GM23338 (cell line): ENCODE data around the gene RBFOX1. TPM values are rescaled to one million over a fixed set of nuclear protein-coding genes. Genes with fewer than 3 reads are reported as not detected.

Experiments used
- ATAC-seq: fragments of 200-7000 bp; cut with Tn5 transposase; 3 replicates; pipeline ENCODE4 v1.9.1; 2020
- DNase-seq: peaks from one replicate; pipeline ENCODE4 v3.0.0-alpha.2; 2015; ENCODE audit warnings: low spot score
- H2AFZ ChIP-seq: fragments of 200-600 bp; sonication (generic); 2 replicates; pipeline ENCODE4 v1.8.0; 2016; ENCODE audit warnings: antibody characterized with exemption, mild to moderate bottlenecking, moderate library complexity
- H3F3A ChIP-seq: fragments of 200-600 bp; sonication (generic); replicated peaks from 2 replicates; pipeline ENCODE4 v1.8.0; 2017; ENCODE audit warnings: antibody characterized with exemption, mixed run types, low read depth
- H3K27ac ChIP-seq: fragments of 200-600 bp; sonication (generic); 2 replicates; pipeline ENCODE4 v1.6.1; 2016; ENCODE audit warnings: low read depth
- H3K27me3 ChIP-seq: fragments of 200-600 bp; sonication (generic); 2 replicates; pipeline ENCODE4 v1.8.0; 2016; ENCODE audit warnings: mild to moderate bottlenecking, mixed run types, moderate library complexity; ENCODE audit not compliant: insufficient read depth
- H3K36me3 ChIP-seq: fragments of 200-600 bp; sonication (generic); 2 replicates; pipeline ENCODE4 v1.8.0; 2016; ENCODE audit warnings: mild to moderate bottlenecking; ENCODE audit not compliant: insufficient read depth
- H3K4me1 ChIP-seq: fragments of 200-600 bp; sonication (generic); 2 replicates; pipeline ENCODE4 v1.8.0; 2016; ENCODE audit warnings: mild to moderate bottlenecking, moderate library complexity; ENCODE audit not compliant: insufficient read depth
- H3K4me2 ChIP-seq: fragments of 200-600 bp; sonication (generic); 2 replicates; pipeline ENCODE4 v1.7.1; 2017; ENCODE audit warnings: mixed run types
- H3K4me3 ChIP-seq: fragments of 200-600 bp; sonication (generic); 2 replicates; pipeline ENCODE4 v1.6.1; 2016; ENCODE audit warnings: mixed run types
- H3K79me2 ChIP-seq: fragments of 200-600 bp; sonication (generic); replicated peaks from 2 replicates; pipeline ENCODE4 v1.8.0; 2017; ENCODE audit warnings: mild to moderate bottlenecking; ENCODE audit not compliant: insufficient read depth
- H3K9me2 ChIP-seq: fragments of 200-600 bp; sonication (generic); 2 replicates; pipeline ENCODE4 v1.8.0; 2017; ENCODE audit not compliant: insufficient read depth
- H4K20me1 ChIP-seq: fragments of 200-600 bp; sonication (generic); replicated peaks from 2 replicates; pipeline ENCODE4 v1.8.0; 2017; ENCODE audit warnings: mild to moderate bottlenecking; ENCODE audit not compliant: insufficient read depth
- H3K27ac Mint-ChIP-seq: 2 replicates; pipeline ENCODE4 v1.8.0; 2020; ENCODE audit warnings: inconsistent platforms, mild to moderate bottlenecking, moderate library complexity, mixed read lengths
- H3K27me3 Mint-ChIP-seq: 3 replicates; pipeline ENCODE4 v1.8.0; 2022; ENCODE audit warnings: low read depth, mild to moderate bottlenecking, moderate library complexity, mixed read lengths, inconsistent platforms; ENCODE audit not compliant: insufficient read depth, poor library complexity
- H3K36me3 Mint-ChIP-seq: 3 replicates; pipeline ENCODE4 v1.8.0; 2021; ENCODE audit warnings: low read depth, mild to moderate bottlenecking, inconsistent platforms, moderate library complexity, mixed read lengths
- H3K4me1 Mint-ChIP-seq: 3 replicates; pipeline ENCODE4 v1.8.0; 2020; ENCODE audit warnings: mild to moderate bottlenecking, inconsistent platforms, mixed read lengths
- H3K4me3 Mint-ChIP-seq: 3 replicates; pipeline ENCODE4 v1.8.0; 2021; ENCODE audit warnings: moderate library complexity, mild to moderate bottlenecking, inconsistent platforms, mixed read lengths
- H3K9me3 Mint-ChIP-seq: 3 replicates; pipeline ENCODE4 v1.8.0; 2020; ENCODE audit warnings: moderate library complexity, mild to moderate bottlenecking, inconsistent platforms, mixed read lengths
- CREB1 ChIP-seq: fragments of 250-450 bp; sonication (Bioruptor Pico); IDR thresholded peaks from 2 replicates; pipeline ENCODE4 v1.5.0; 2020; ENCODE audit warnings: low read depth, mild to moderate bottlenecking, moderate library complexity
- EZH2 ChIP-seq: fragments of 200-600 bp; sonication (generic); IDR thresholded peaks from one replicate; pipeline ENCODE4 v1.8.0; 2017; ENCODE audit warnings: antibody characterized with exemption, mild to moderate bottlenecking, low read depth; ENCODE audit not compliant: unreplicated experiment
- EZH2phosphoT487 ChIP-seq: fragments of 200-600 bp; sonication (generic); IDR thresholded peaks from one replicate; pipeline ENCODE4 v1.8.1; 2018; ENCODE audit warnings: antibody characterized with exemption; ENCODE audit not compliant: unreplicated experiment
- JUNB ChIP-seq: IDR thresholded peaks from one replicate; pipeline ENCODE4 v1.6.1; 2016; ENCODE audit warnings: antibody characterized with exemption; ENCODE audit not compliant: unreplicated experiment
- NANOG ChIP-seq: IDR thresholded peaks from 2 replicates; pipeline ENCODE4 v1.6.1; 2016; ENCODE audit warnings: antibody characterized with exemption, borderline replicate concordance
- POLR2AphosphoS5 ChIP-seq: IDR thresholded peaks from 2 replicates; pipeline ENCODE4 v1.6.1; 2016; ENCODE audit warnings: antibody characterized with exemption, low read depth
- STAT1 ChIP-seq: IDR thresholded peaks from one replicate; pipeline ENCODE4 v1.6.1; 2016; ENCODE audit warnings: antibody characterized with exemption; ENCODE audit not compliant: unreplicated experiment
- ZNF114 ChIP-seq: fragments of 250-450 bp; sonication (Bioruptor Pico); IDR thresholded peaks from 2 replicates; pipeline ENCODE4 v1.5.0; 2020; ENCODE audit warnings: mild to moderate bottlenecking, moderate library complexity
- ZNF331 ChIP-seq: fragments of 250-450 bp; sonication (Bioruptor Pico); IDR thresholded peaks from 2 replicates; pipeline ENCODE4 v1.5.0; 2020; ENCODE audit warnings: low read depth, mild to moderate bottlenecking, moderate library complexity
- polyA plus RNA-seq: library from polyadenylated mRNA; unstranded; fragments of >200 nt; fragmentation: Nextera tagmentation; extraction: Ambion mirVana; gene quantifications from 2 replicates; pipeline ENCODE4 v1.2.1, GENCODE V29; 2016
- total RNA-seq: library from RNA; depleted of rRNA; stranded (reverse); fragments of >200 nt; shearing (Covaris generic); gene quantifications from 2 replicates; pipeline ENCODE4 v1.2.3, GENCODE V29; 2014
- TF ChIP-seq, protein P1 (sequence below): fragments of 250-450 bp; sonication (Bioruptor Pico); IDR thresholded peaks from 2 replicates; pipeline ENCODE4 v1.5.0; 2020; ENCODE audit warnings: mild to moderate bottlenecking, moderate library complexity
- TF ChIP-seq, protein P2 (sequence below): IDR thresholded peaks from 2 replicates; pipeline ENCODE4 v1.6.1; 2016; ENCODE audit warnings: antibody characterized with exemption
- TF ChIP-seq, protein P3 (sequence below): IDR thresholded peaks from one replicate; pipeline ENCODE4 v1.6.1; 2018; ENCODE audit warnings: antibody characterized with exemption; ENCODE audit not compliant: unreplicated experiment

The RBFOX1 gene
- total and polyA plus RNA-seq, 2 experiments from 2014 or later: 2.5 to 3.6 TPM

DNA sequence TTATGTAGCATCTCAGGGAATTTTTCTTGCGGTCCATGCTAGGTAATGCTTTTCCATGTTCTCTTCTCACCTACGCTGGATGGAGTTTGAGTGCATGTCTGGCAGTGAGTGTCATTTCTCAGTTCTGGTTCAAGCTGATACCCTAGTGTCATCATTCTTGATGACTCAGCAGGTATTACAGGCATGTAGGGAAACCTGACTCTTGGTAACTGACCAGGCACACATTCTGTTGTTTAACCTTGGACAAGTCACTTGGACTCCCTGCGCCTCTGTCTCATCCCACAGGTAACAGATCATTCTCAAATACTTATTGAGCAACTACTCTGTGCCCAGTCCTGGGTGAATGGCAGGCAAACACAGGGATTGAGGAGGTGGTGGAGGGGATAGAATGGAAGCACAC lies 6.8 kb upstream of the RBFOX1 start (continued):
- TF ChIP-seq, protein P1, sequence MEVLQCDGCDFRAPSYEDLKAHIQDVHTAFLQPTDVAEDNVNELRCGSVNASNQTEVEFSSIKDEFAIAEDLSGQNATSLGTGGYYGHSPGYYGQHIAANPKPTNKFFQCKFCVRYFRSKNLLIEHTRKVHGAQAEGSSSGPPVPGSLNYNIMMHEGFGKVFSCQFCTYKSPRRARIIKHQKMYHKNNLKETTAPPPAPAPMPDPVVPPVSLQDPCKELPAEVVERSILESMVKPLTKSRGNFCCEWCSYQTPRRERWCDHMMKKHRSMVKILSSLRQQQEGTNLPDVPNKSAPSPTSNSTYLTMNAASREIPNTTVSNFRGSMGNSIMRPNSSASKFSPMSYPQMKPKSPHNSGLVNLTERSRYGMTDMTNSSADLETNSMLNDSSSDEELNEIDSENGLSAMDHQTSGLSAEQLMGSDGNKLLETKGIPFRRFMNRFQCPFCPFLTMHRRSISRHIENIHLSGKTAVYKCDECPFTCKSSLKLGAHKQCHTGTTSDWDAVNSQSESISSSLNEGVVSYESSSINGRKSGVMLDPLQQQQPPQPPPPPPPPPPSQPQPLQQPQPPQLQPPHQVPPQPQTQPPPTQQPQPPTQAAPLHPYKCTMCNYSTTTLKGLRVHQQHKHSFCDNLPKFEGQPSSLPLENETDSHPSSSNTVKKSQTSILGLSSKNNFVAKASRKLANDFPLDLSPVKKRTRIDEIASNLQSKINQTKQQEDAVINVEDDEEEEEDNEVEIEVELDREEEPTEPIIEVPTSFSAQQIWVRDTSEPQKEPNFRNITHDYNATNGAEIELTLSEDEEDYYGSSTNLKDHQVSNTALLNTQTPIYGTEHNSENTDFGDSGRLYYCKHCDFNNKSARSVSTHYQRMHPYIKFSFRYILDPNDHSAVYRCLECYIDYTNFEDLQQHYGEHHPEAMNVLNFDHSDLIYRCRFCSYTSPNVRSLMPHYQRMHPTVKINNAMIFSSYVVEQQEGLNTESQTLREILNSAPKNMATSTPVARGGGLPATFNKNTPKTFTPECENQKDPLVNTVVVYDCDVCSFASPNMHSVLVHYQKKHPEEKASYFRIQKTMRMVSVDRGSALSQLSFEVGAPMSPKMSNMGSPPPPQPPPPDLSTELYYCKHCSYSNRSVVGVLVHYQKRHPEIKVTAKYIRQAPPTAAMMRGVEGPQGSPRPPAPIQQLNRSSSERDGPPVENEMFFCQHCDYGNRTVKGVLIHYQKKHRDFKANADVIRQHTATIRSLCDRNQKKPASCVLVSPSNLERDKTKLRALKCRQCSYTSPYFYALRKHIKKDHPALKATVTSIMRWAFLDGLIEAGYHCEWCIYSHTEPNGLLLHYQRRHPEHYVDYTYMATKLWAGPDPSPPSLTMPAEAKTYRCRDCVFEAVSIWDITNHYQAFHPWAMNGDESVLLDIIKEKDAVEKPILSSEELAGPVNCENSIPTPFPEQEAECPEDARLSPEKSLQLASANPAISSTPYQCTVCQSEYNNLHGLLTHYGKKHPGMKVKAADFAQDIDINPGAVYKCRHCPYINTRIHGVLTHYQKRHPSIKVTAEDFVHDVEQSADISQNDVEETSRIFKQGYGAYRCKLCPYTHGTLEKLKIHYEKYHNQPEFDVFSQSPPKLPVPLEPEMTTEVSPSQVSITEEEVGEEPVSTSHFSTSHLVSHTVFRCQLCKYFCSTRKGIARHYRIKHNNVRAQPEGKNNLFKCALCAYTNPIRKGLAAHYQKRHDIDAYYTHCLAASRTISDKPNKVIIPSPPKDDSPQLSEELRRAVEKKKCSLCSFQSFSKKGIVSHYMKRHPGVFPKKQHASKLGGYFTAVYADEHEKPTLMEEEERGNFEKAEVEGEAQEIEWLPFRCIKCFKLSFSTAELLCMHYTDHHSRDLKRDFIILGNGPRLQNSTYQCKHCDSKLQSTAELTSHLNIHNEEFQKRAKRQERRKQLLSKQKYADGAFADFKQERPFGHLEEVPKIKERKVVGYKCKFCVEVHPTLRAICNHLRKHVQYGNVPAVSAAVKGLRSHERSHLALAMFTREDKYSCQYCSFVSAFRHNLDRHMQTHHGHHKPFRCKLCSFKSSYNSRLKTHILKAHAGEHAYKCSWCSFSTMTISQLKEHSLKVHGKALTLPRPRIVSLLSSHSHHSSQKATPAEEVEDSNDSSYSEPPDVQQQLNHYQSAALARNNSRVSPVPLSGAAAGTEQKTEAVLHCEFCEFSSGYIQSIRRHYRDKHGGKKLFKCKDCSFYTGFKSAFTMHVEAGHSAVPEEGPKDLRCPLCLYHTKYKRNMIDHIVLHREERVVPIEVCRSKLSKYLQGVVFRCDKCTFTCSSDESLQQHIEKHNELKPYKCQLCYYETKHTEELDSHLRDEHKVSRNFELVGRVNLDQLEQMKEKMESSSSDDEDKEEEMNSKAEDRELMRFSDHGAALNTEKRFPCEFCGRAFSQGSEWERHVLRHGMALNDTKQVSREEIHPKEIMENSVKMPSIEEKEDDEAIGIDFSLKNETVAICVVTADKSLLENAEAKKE (CRISPR knock-in tag): no peak
- TF ChIP-seq STAT1 (no peak), NANOG (no peak), EZH2phosphoT487 (no peak), POLR2AphosphoS5 (no peak), EZH2 (no peak)
- TF ChIP-seq, protein P2, sequence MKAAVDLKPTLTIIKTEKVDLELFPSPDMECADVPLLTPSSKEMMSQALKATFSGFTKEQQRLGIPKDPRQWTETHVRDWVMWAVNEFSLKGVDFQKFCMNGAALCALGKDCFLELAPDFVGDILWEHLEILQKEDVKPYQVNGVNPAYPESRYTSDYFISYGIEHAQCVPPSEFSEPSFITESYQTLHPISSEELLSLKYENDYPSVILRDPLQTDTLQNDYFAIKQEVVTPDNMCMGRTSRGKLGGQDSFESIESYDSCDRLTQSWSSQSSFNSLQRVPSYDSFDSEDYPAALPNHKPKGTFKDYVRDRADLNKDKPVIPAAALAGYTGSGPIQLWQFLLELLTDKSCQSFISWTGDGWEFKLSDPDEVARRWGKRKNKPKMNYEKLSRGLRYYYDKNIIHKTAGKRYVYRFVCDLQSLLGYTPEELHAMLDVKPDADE: no peak

DNA sequence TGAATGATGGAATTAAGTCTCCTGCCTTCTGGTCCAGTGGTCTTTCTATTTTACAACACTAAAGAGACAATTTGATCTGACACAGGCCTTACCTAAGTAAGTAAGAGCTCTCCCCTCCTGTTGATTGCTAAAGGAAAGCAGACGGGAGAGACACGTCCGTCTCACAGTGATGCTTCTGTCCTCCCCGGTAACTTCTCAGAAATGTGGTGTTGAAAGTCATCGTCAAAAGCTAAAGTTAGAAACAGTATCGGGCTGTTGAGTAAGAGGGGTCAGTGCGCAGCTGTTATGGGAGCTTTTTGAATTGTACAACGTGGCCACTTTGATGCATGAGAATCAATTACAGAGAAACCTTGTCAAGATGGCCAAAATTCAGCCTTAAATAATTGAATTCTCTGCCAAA lies 1.9 kb upstream of the RBFOX1 start:
- Histone ChIP-seq H3K9me2 (no peaks in the 10 kb centered on the region), H3K79me2 (no peaks in the 10 kb centered on the region), H4K20me1 (no peaks in the 10 kb centered on the region), H3K27ac (no peak overlapping the region), H3K4me1 (no peaks in the 10 kb centered on the region), H3K4me3 (no peak overlapping the region), H3K36me3 (no peaks in the 10 kb centered on the region), H3K27me3 (no peaks in the 10 kb centered on the region), H3K4me2 (no peak overlapping the region), H3F3A (no peaks in the 10 kb centered on the region), H2AFZ (no peak overlapping the region)
- DNase-seq (no peak), ATAC-seq (no peak)
- Mint-ChIP-seq H3K9me3 (peaks cover 12% of the 10 kb centered on the region; the same call in 2 of the 3 replicates), H3K36me3 (no peaks in the 10 kb centered on the region), H3K4me3 (no peak overlapping the region), H3K27me3 (no peaks in the 10 kb centered on the region), H3K27ac (no peak overlapping the region), H3K4me1 (0 out of 3 replicates have a peak, but pooled peaks cover 1% of the 10 kb centered on the region)
- TF ChIP-seq EZH2phosphoT487 (no peak), ZNF114 (no peak), JUNB (no peak), EZH2 (no peak), ZNF331 (CRISPR knock-in tag) (no peak), CREB1 (CRISPR knock-in tag) (no peak), POLR2AphosphoS5 (no peak)
- TF ChIP-seq, protein P2: no peak
- TF ChIP-seq, protein P3, sequence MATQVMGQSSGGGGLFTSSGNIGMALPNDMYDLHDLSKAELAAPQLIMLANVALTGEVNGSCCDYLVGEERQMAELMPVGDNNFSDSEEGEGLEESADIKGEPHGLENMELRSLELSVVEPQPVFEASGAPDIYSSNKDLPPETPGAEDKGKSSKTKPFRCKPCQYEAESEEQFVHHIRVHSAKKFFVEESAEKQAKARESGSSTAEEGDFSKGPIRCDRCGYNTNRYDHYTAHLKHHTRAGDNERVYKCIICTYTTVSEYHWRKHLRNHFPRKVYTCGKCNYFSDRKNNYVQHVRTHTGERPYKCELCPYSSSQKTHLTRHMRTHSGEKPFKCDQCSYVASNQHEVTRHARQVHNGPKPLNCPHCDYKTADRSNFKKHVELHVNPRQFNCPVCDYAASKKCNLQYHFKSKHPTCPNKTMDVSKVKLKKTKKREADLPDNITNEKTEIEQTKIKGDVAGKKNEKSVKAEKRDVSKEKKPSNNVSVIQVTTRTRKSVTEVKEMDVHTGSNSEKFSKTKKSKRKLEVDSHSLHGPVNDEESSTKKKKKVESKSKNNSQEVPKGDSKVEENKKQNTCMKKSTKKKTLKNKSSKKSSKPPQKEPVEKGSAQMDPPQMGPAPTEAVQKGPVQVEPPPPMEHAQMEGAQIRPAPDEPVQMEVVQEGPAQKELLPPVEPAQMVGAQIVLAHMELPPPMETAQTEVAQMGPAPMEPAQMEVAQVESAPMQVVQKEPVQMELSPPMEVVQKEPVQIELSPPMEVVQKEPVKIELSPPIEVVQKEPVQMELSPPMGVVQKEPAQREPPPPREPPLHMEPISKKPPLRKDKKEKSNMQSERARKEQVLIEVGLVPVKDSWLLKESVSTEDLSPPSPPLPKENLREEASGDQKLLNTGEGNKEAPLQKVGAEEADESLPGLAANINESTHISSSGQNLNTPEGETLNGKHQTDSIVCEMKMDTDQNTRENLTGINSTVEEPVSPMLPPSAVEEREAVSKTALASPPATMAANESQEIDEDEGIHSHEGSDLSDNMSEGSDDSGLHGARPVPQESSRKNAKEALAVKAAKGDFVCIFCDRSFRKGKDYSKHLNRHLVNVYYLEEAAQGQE: no peak
